Daoy (cell line): ENCODE data around the gene MRGPRX3. TPM values are rescaled to one million over a fixed set of nuclear protein-coding genes. Genes with fewer than 3 reads are reported as not detected.
"Not testable (repeated sequence)": the region's sequence is repeated elsewhere in the genome, so short reads cannot be mapped to it uniquely, and the experiment has no call there.

Experiments
- DNase-seq: peaks from one replicate; pipeline ENCODE4 v3.0.0-alpha.2; 2015; ENCODE audit warnings: low read depth
- total RNA-seq: library from RNA; depleted of rRNA; stranded (reverse); fragments of >200 nt; shearing (Covaris generic); gene quantifications from 2 replicates; pipeline ENCODE4 v1.2.3, GENCODE V29; 2014; rRNA removed

The MRGPRX3 gene
- not detected in 2 replicates for total RNA-seq

DNA sequence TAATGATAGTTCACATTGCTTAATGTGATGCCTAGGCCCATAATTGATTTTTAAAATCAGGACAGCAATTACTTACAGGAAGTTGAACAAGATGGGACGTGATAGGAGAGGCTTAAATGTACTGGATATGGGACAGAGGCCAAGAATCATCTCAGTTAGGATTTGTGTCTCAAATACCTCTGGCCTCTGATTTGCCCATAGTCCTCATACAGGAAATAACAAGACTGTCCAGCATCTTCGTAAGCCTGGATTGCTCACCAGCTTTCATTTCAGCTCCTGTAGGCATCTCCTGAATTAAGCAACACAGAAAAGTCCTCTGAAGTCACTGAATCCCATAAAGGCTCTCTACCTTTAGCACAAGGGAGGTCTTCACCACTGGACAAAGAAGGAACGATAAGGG lies at the start of gene MRGPRX3:
Gene MRGPRX3 (plus strand): TSS at position 231 of the 400 bp plus-strand sequence. CDS start 4,632 bp downstream, outside the sequence.
- no peak for DNase-seq

DNA sequence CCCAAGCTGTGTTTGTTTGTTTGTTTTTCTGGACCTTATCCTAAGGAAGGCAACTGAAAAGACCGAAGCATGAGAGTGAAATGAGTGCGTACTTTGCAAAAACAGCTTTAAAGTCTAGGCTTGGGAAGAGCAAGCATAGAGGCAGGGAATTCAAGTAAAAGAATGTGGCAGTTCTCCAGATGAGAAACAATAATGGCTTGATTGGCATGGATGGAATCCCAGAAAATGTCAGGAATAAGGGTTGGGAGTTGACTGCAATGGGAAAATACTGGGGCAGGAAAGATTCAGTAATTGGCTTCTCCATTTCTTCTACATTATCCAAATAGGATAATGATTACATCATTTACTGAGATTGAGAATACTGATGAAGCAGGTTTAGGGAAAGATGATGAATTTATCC lies 44.0 kb upstream of the MRGPRX3 start:
- DNase-seq: no peak

DNA sequence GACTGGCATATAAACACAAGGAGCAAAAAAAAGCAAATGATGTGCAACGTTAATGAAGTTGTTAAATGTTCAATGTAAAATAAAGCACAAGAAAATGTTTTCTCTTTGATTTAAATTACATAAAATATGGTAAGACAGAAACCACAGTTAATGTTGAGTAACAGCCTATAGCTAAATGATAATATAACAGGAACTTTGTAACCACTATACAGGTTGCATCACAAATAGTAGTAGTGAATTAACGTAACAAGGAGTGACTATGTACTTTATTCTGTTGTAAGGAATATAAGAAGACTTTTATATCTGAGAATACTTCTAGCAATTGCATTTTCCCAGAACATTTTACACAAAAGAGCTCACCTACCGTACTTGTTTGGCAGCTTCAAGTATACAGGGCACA lies 43.4 kb upstream of the MRGPRX3 start:
- no peak for DNase-seq

DNA sequence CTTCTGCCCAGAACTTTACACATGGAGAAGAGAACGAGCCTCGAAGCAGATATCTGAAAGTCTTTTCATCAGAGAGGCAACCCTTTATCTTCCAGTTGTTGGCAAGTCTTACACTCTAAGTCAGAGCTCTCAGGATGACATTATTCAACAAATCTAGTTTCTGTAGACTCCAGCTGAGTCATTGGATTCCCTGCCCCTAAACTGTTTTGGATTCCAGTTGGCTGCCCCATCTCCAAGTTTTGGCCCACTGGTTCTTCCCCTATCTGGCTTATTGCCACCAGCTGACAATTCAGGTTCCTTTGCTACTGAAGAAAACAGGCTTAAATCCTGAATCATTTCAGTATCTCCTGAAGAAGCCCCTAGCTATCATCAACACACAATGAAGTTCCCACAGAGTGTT lies 40.6 kb upstream of the MRGPRX3 start:
- no peak for DNase-seq

DNA sequence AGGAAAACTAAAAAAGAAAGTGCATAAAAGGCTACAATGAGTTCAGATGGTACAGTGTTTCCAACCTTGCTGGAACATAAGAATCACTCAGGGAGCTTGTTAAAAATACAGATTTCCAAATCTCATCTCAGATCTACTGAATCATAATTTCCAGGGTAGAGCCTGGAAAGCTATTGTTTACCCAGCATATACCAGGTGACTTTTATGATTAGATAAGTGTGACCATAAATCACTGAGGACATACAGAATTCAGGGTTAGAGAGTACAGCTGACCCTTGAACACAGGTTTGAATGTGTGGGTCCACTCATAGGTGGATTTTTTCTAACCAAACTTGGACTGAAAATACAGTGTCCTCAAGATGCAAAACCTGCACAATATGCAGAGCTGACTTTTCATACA lies 38.4 kb upstream of the MRGPRX3 start:
- no peak for DNase-seq

GRCh38 chr11:18100926-18101656 lies 31.3 kb upstream of the MRGPRX3 start:
- DNase-seq: no peak

- no peak for DNase-seq
Measured at GRCh38 chr11:18105086-18105801, 27.1 kb upstream of the MRGPRX3 start.

DNA sequence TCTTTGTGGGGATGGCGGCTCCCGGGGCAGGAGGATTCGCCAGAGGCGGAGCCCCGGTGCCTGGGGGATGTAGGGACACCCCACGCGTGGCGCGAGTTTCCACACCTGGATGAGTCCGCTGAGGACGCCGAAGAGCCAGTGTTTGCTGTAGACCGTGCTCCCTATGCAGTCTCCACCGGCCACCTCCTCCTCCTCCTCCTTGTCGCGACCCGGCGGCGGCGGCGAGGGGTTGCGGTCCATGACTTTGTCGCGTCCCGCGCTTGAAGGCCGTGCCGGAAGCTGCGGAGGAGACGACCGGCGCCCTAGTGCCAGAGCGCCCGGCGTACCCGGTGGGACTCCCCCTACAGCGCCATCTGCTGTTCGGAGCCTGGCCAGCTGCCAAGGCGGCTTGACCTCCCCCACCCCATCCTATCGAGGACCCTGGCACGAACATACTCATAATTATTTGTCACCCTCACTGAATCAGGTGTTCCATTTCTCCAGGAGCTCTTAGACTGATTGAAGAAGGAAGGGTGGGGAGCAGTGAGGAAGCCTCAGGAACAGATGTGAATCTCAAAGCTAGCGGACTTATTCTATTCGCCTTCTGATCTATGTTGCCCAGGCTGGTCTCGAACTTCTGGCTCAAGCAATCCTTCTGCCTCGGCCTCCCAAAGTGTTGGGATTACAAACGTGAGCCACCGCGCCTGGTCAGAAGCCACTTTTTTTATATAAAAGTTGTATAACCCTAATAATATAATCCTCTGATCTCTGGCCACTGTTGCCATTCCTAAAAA lies 26.4 kb upstream of the MRGPRX3 start, which contains the start of gene SAAL1:
Gene SAAL1 (minus strand): TSS at position 281 of the 773 bp plus-strand sequence. CDS start 41 bp downstream, at position 240.
- peak; percentile 92 for DNase-seq

DNA sequence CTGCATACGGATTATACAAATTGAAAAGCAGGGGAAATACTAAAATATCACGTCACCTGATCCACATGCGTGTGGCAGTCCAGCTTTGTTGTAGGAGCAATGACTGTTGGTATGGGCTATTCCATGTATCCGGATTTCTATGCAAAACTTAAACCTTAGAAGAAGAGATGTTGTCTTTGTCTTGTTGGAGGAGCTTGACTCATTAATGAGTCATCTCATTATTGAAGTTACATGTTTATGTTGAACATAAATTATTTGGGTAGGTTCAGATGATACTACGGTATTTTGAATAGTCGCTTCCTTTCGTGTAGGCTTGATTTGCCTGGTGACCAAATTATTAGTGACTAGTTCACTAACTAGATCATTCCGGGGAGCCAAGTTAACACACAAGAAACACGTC lies 25.7 kb upstream of the MRGPRX3 start:
- DNase-seq: peak; percentile 9

GRCh38 chr11:18108254-18108653 lies 24.1 kb upstream of the MRGPRX3 start:
- no peak for DNase-seq

- DNase-seq: no peak
Measured at GRCh38 chr11:18111005-18111404, 21.4 kb upstream of the MRGPRX3 start.

DNA sequence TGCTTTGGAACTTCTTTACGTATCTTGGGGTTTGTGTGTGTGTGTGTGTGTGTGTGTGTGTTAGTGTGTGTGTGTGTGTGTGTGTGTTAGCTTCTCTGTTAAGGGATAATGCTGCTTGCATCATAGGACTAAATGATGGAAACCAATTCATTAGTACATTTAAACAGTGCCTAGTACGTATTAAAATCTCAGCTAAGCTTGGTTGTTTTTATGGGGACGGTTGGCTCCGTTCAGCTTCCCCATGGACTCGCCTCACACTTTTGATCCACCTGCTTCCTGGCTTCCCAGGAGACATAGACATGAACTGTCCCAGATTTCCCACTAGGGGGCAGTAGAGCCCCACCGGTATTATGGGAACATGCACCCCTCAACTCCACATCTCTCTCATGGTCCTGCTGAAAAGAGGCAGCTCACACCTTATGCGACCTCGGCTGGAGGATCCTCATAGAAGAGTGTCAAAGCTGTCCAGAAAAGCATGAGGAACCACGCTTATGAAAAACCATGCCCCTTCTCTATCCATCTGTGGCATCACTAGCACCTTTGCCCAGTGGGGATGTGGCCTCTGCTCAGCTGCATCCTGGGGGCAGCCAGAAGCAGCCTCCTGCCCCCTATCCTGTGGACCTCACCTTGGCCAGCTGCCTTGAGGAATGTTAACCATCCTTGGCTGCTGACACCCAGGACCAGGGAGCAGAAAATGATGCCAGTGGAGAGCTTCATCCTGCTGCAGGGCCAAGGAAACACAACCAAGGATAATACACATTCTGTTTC lies 16.8 kb upstream of the MRGPRX3 start:
- DNase-seq: peak; percentile 61

- not testable (repeated sequence) for DNase-seq
Measured at GRCh38 chr11:18121331-18121828, 11.0 kb upstream of the MRGPRX3 start.

GRCh38 chr11:18131115-18131514 lies 1.3 kb upstream of the MRGPRX3 start:
- DNase-seq: not testable (repeated sequence)

GRCh38 chr11:18135308-18135707 lies 2.9 kb downstream of the MRGPRX3 start:
- DNase-seq: no peak

- DNase-seq: no peak
Measured at GRCh38 chr11:18137186-18137800, 4.9 kb downstream of the MRGPRX3 start.

- no peak for DNase-seq
Measured at GRCh38 chr11:18140145-18140544, 7.8 kb downstream of the MRGPRX3 start.

DNA sequence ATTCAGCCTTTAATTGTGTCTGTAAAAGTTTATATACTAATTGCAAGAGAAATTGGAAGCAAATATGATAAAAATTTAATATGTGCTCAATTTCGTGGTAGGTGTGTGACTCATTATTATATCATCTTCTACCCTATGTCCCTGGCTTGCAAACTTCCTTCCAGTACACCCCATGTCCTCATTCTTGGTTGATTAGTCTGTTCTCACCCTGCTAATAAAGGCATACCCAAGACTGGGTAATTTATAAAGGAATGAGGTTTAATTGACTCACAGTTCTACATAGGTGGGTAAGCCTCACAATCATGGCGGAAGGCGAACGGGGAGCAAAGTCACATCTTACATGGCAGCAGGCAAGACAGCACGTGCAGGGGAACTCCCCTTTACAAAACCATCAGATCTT lies 11.9 kb downstream of the MRGPRX3 start:
- peak; percentile 2 for DNase-seq

DNA sequence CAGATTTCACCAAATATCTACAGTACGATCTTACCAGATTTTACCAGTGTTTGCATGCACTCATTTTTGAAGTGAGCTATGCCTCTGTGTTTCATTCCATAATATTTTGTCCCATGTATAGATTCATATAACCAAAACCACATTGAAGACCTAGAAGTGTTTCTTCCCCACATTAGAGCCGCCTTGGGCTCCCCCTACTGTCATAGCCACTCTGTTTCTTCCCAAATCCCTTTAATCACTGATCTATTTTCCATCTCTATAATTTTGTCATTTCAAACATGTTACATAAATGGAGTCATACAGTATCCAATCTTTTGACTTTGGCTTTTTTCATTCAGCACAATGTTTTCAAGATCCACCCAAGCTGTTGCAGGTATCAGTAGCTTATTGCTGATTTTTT lies 12.7 kb downstream of the MRGPRX3 start:
- no peak for DNase-seq

- no peak for DNase-seq
Measured at GRCh38 chr11:18145837-18146236, 13.5 kb downstream of the MRGPRX3 start.

DNA sequence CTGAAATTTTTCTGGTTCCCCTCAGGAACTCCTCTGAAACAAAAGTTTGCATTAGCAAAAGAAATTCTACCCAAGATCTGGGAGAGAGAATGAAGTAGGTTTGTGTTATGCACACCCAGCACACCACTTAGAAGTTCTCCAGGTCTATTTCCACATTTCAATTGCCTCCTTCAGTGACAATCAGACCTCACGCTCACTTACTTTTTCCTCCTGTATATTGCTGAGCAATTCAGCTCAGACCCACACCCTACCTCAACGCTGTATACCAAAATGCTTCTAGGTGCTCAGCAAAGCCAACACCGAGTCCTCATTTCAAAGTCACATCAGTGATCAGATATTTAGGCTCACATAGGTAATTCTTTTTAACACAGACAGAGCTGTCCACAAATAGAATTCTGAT lies 19.2 kb downstream of the MRGPRX3 start:
- DNase-seq: no peak
